Measurements from ENCODE around the gene LEFTY2.

DNA sequence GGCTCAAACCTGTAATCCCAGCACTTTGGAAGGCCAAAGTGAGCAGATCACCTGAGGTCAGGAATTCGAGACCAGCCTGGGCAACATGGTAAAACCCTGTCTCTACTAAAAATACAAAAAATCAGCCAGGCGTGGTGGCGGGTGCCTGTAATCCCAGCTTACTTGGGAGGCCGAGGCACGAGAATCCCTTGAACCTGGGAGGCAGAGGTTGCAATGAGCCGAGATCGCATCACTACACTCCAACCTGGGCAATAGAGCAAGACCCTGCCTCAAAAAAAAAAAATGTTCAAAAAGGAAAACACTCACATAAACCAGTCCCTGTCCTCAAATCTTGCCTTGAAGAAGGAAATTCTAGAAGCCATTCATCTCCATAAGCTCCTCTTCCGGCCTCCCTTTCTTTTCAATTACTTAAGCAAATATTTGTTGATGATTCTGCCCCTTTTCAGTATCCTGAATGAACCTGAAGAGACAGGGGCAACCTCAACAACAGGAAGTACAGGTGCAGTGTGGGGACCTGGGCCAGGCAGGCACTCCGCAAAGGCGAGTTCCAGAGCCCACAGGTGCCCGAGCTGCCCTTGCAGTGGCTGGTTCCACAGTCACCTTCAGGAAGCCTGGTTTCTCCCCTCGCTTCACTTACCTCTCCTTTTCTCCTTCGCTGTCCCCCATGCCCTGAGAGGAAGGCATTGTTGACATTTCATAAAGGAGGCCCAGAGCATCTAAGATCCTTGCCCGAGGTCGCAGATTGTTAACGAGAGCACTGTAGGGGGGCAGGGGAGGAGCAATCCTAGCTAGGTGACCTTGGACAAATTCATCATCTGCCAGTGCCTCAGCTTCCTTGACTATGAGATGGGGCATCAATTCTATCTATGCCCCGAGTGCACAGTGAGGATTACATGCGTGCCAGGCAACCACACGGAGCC, 43.2 kb downstream of the LEFTY2 start:
- TF ChIP-seq, protein P1, sequence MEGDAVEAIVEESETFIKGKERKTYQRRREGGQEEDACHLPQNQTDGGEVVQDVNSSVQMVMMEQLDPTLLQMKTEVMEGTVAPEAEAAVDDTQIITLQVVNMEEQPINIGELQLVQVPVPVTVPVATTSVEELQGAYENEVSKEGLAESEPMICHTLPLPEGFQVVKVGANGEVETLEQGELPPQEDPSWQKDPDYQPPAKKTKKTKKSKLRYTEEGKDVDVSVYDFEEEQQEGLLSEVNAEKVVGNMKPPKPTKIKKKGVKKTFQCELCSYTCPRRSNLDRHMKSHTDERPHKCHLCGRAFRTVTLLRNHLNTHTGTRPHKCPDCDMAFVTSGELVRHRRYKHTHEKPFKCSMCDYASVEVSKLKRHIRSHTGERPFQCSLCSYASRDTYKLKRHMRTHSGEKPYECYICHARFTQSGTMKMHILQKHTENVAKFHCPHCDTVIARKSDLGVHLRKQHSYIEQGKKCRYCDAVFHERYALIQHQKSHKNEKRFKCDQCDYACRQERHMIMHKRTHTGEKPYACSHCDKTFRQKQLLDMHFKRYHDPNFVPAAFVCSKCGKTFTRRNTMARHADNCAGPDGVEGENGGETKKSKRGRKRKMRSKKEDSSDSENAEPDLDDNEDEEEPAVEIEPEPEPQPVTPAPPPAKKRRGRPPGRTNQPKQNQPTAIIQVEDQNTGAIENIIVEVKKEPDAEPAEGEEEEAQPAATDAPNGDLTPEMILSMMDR (IDR thresholded peaks at IDR 0.05; ENCODE audit: low read length) = no peak
- no peak for TF ChIP-seq EZH2 (optimal IDR thresholded peaks at IDR 0.05; ENCODE audit: low read depth, low read length)

Data from MM.1S (cell line).